ENCODE measurements around the gene CACNA1A. TPM values are rescaled to one million over a fixed set of nuclear protein-coding genes. Genes with fewer than 3 reads are reported as not detected.

Gene CACNA1A
- total RNA-seq, 1 experiment from 2014 or later, result 0.85 TPM

DNA sequence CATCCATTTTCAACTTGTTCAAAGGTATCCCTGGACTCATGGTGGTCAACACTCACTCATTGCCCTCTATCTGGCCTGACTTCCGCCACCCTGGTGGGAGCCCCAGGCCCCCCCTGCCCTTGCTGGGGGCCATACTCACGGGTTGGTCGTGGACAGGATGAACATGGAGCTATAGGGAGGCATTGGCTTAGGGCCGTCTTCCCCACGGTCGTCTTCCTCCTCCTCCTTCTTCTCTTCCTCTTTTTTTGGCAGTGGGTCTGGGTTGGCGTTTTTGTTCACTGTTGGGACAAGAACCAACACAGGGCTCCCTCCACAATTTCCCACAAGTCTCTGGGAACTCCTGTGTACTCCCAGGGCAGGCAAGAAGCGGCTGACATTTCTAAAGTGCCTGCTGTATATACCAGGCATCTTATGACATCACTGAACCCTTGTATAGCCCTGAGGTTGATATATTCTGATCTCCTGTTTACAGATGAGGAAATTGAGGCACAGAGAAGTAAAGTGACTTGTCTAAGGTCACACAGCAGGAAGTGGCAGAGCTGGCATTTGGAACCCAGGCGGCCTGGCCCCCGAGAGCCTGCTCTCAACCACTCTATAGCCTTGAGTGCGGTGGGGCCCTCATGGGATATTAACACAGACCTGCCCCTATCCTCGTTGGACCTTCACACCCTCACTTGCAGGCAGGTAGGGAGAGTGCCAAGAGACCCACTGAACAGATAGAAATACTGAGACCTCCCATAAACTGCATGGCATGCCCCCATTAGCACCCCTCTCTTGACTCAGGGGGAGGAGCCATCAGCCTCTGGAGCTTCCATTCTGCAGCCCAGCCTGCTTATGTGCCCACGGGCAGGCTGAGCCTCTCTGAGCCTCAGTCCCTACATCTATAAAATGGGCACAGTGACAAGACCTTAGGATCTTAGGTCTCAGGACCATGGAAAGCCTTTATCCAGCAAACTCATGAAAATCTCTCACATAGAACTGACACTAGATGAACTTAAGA lies 221.1 kb downstream of the CACNA1A start:
- no TSS peak for BruUV-seq (replicated peaks)
- peaks cover 10% of the 10 kb centered on the region for H3K27me3 Mint-ChIP-seq (ENCODE audit: unreplicated experiment)
- CTCF ChIA-PET, result no interaction called here
- H3K9me3 Mint-ChIP-seq (ENCODE audit: low read depth, unreplicated experiment), result no peaks in the 10 kb centered on the region
- no peak overlapping the region for H3K4me3 Mint-ChIP-seq (ENCODE audit: low read depth, unreplicated experiment)
- H3K36me3 Mint-ChIP-seq (ENCODE audit: insufficient read depth, unreplicated experiment), result no peaks in the 10 kb centered on the region
- H3K27ac Mint-ChIP-seq (ENCODE audit: unreplicated experiment), result no peak overlapping the region
- no peak for DNase-seq
- TF ChIP-seq, protein P1, sequence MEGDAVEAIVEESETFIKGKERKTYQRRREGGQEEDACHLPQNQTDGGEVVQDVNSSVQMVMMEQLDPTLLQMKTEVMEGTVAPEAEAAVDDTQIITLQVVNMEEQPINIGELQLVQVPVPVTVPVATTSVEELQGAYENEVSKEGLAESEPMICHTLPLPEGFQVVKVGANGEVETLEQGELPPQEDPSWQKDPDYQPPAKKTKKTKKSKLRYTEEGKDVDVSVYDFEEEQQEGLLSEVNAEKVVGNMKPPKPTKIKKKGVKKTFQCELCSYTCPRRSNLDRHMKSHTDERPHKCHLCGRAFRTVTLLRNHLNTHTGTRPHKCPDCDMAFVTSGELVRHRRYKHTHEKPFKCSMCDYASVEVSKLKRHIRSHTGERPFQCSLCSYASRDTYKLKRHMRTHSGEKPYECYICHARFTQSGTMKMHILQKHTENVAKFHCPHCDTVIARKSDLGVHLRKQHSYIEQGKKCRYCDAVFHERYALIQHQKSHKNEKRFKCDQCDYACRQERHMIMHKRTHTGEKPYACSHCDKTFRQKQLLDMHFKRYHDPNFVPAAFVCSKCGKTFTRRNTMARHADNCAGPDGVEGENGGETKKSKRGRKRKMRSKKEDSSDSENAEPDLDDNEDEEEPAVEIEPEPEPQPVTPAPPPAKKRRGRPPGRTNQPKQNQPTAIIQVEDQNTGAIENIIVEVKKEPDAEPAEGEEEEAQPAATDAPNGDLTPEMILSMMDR (IDR thresholded peaks at IDR 0.05; ENCODE audit: unreplicated experiment), result no peak
- intact Hi-C loops (cut with micrococcal nuclease; ENCODE audit: unreplicated experiment), result loop anchor here (2.0 kb wide), 1 partner anchor 44 kb away; no protein-coding TSS in a partner anchor
- H3K4me1 Mint-ChIP-seq (ENCODE audit: low read depth, unreplicated experiment), result no peaks in the 10 kb centered on the region

DNA sequence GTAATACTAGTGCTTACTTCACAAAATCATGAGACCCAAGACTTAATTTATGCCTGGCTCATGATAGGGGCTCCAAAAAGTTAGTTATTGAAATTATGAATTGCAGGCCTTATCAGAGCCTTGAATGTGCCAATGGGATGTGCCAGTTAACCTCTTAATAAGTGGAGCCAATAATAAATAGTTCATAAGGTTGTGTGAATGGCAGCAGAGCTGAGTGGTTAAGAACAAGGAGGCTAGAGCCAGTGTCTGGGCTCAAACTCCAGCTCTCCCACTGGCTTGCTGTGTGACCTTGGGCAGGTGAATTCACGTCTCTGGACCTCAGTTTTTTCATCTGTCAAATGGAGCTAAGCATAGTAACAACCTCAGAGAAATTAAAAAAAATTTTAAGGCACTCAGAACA lies 222.4 kb downstream of the CACNA1A start:
- CTCF ChIA-PET, result no interaction called here
- Mint-ChIP-seq H3K27ac (ENCODE audit: unreplicated experiment) (no peak overlapping the region), H3K9me3 (ENCODE audit: low read depth, unreplicated experiment) (no peaks in the 10 kb centered on the region), H3K4me3 (ENCODE audit: low read depth, unreplicated experiment) (no peak overlapping the region), H3K4me1 (ENCODE audit: low read depth, unreplicated experiment) (no peaks in the 10 kb centered on the region), H3K27me3 (ENCODE audit: unreplicated experiment) (peaks cover 10% of the 10 kb centered on the region), H3K36me3 (ENCODE audit: insufficient read depth, unreplicated experiment) (no peaks in the 10 kb centered on the region)
- intact Hi-C loops (cut with micrococcal nuclease; ENCODE audit: unreplicated experiment), result loop anchor here (2.0 kb wide), 1 partner anchor 45 kb away; no protein-coding TSS in a partner anchor
- no peak for DNase-seq
- TF ChIP-seq, protein P1 (IDR thresholded peaks at IDR 0.05; ENCODE audit: unreplicated experiment), result no peak
- no TSS peak for BruUV-seq (replicated peaks)

DNA sequence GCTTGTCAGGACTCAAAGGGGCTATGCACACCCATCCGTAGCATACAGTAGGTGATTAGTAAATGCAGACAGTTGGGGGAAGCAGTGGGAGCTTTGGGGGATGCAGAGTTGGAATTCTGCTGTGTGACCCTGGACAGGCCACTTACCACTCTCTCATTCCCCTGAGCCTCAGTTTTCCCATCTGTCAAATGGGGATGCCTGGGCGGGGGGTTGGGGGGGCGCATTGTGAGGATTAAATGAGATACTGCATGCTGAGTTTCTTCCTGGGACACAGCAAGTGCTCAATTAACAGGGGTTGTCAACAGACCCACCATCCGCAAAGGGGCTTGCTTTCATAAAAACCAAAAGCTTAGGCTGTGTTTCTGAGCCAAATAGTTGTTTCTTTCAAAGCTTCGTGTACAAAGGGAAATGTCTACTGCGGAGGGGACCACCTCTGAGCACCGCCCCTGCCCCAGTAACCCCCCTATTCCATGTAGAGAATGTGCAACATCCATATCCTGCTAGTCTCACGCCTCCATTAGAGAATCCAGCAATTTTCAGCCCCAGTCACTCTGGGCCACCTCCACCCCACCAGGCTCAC lies 223.7 kb downstream of the CACNA1A start:
- Mint-ChIP-seq H3K36me3 (ENCODE audit: insufficient read depth, unreplicated experiment) (no peaks in the 10 kb centered on the region), H3K4me1 (ENCODE audit: low read depth, unreplicated experiment) (no peaks in the 10 kb centered on the region), H3K27me3 (ENCODE audit: unreplicated experiment) (peaks cover 10% of the 10 kb centered on the region), H3K27ac (ENCODE audit: unreplicated experiment) (no peak overlapping the region), H3K9me3 (ENCODE audit: low read depth, unreplicated experiment) (no peaks in the 10 kb centered on the region), H3K4me3 (ENCODE audit: low read depth, unreplicated experiment) (no peak overlapping the region)
- intact Hi-C loops (cut with micrococcal nuclease; ENCODE audit: unreplicated experiment), result no loop called here
- CTCF ChIA-PET, result interaction anchor here (0.6 to 1.3 kb wide), 2 partner anchors 307 to 428 kb away, joined by 3 to 5 read pairs; no protein-coding TSS in a partner anchor
- no TSS peak for BruUV-seq (replicated peaks)
- DNase-seq, result no peak
- TF ChIP-seq, protein P1 (IDR thresholded peaks at IDR 0.05; ENCODE audit: unreplicated experiment), result no peak

DNA sequence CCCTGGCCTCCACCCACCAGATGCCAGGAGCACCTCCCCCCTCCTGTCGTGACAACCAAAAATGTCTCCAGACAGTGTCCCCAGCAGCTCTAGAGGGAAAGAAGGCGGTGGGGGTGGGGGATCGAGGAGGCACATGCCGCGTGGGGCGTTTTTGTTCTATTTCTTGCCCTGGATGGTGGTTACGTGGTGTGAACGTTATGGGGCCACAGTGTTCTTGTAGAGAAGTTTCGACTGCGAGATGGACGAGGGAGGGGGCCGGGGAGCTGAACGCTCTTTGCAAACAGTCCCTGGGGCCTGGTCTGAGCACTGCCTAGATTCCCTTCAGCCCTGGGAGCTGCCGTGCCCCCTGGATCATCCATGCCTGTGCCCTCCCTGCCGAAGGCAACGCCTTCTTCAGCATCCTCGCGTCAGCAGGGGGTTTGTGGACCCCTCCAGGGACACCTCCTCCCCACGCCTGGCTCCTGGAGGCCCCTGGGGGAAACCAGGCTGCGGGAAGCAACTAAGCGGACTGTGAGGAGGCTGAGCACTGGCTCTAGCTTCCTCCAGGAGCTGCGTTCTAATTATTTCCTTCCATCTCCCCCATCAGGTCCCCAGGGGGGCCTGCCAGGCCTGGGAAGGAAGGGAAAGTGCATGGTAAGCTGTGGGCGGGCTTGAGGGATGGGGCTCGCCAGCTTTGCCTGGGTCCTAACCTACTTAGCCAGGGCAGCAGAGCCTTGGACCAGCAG lies 224.6 kb downstream of the CACNA1A start:
- CTCF ChIA-PET, result interaction anchor here (0.6 to 1.3 kb wide), 4 partner anchors 239 to 1309 kb away, joined by 3 to 5 read pairs (median 3); no protein-coding TSS in a partner anchor
- Mint-ChIP-seq H3K9me3 (ENCODE audit: low read depth, unreplicated experiment) (no peaks in the 10 kb centered on the region), H3K27me3 (ENCODE audit: unreplicated experiment) (peaks cover 10% of the 10 kb centered on the region), H3K36me3 (ENCODE audit: insufficient read depth, unreplicated experiment) (no peaks in the 10 kb centered on the region), H3K4me3 (ENCODE audit: low read depth, unreplicated experiment) (no peak overlapping the region), H3K4me1 (ENCODE audit: low read depth, unreplicated experiment) (no peaks in the 10 kb centered on the region), H3K27ac (ENCODE audit: unreplicated experiment) (no peak overlapping the region)
- no peak for DNase-seq
- intact Hi-C loops (cut with micrococcal nuclease; ENCODE audit: unreplicated experiment), result no loop called here
- TF ChIP-seq, protein P1 (IDR thresholded peaks at IDR 0.05; ENCODE audit: unreplicated experiment), result no peak
- BruUV-seq (replicated peaks), result no TSS peak
